ENCODE results near the gene TSN.
A peak's percentile ranks its signal among the peaks of the same experiment; 100 is the strongest.

The TSN gene

DNA sequence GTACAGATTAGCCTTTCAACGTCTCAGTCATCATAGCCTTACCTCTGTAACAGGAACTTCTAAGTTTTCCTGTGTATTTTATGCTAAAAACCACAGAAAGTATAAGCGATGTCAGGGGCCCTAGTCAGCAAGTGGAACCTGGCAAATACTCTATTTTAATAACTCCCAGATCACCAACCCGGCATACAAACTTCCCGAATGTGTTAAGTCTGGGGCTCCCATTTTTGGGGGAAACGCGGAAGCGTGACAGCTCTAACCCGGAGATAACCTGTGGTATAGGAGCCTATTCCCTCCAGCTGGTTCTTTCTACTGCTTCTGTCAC, 19.4 kb upstream of the TSN start:
- no peak for DNase-seq
- Histone ChIP-seq H3K4me3 (ENCODE audit: low read depth, low read length) (peak overlapping the region; percentile 98), H3K27me3 (replicated peaks) (no peaks in the 10 kb centered on the region), H3K27ac (peak overlapping the region; percentile 48), H3K36me3 (replicated peaks) (peaks cover 30% of the 10 kb centered on the region)
- TF ChIP-seq, protein P1, sequence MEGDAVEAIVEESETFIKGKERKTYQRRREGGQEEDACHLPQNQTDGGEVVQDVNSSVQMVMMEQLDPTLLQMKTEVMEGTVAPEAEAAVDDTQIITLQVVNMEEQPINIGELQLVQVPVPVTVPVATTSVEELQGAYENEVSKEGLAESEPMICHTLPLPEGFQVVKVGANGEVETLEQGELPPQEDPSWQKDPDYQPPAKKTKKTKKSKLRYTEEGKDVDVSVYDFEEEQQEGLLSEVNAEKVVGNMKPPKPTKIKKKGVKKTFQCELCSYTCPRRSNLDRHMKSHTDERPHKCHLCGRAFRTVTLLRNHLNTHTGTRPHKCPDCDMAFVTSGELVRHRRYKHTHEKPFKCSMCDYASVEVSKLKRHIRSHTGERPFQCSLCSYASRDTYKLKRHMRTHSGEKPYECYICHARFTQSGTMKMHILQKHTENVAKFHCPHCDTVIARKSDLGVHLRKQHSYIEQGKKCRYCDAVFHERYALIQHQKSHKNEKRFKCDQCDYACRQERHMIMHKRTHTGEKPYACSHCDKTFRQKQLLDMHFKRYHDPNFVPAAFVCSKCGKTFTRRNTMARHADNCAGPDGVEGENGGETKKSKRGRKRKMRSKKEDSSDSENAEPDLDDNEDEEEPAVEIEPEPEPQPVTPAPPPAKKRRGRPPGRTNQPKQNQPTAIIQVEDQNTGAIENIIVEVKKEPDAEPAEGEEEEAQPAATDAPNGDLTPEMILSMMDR (IDR thresholded peaks at IDR 0.05; ENCODE audit: low read depth, low read length, missing control alignments), result no peak
- in situ Hi-C loops (cut with HindIII; ENCODE audit: low pct_ligation_motif_present, low sequenced_read_pairs), result no loop called here

DNA sequence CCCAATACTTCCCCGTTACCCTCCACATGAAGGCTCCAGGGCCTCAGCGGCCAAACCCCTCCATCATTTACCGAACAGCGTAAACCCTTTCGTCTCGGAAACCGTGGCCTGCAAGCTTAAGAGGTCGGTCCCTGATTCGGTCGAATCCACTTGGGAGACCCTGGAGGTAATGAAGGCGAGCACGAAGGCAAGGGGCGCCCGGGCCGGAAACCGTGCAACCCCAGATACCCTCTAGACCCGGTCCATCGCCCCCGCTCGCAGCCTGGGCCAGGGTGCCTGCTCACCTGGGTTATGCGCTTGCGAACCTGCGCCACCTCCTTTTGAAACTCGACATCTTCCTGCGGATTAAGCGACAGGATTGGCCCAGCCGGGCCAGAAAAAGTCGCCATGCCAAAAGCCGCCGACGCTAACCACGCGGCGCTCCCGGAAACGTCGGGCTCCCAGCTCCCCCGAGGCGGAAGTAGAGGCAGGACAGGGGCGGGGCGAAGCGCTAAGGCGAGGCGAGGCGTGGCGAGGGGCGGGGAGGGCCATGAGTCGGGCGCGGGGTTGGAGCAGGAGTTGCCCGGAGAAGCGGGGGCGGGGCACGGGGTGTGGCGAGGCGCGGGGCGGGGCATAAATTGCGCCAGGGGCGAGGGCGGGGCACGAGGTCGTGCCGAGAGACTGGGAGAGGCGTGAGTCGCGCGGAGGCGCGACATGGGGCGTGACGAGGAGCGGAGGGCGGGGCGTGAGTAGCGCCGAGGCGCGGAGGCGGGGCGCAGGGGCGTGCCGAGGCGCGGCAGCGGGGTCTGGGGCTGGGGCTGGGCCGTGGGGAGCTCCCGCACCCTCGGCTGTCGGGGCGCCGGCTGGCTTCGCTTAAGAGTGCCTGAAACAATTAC, 18.8 kb upstream of the TSN start, which contains the start of gene NIFK:
NIFK (minus strand) TSS at position 414 of the 875 bp plus-strand sequence; CDS start at position 389, 25 bp downstream.
- Histone ChIP-seq H3K27me3 (replicated peaks) (no peaks in the 10 kb centered on the region), H3K4me3 (ENCODE audit: low read depth, low read length) (peak within 1 kb of the TSS; percentile 98), H3K27ac (peak within 1 kb of the TSS; percentile 55), H3K36me3 (replicated peaks) (peaks cover 28% of the 10 kb centered on the region)
- DNase-seq, result peak; percentile 97
- TF ChIP-seq, protein P1 (IDR thresholded peaks at IDR 0.05; ENCODE audit: low read depth, low read length, missing control alignments), result no peak
- in situ Hi-C loops (cut with HindIII; ENCODE audit: low pct_ligation_motif_present, low sequenced_read_pairs), result no loop called here

DNA sequence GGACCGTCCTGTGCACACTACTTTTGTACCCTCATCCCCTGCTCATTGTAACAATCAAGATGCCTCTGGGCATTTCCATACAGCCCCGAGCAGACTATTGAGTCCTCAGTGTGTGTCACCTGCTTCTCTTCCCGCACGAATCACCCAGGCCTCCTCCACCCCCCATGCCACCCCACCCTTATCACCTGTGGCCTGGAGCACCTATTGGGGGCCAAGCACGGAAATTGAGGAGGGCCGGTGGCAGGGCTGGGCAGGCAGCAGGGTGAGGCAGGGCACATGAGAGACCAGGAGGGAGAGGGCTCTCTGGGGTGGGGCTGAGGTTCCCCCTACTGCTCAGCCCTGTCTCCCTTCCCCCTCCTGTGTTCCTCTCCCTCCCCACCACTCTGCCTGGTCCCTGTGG, 14.5 kb upstream of the TSN start:
- TF ChIP-seq, protein P1 (IDR thresholded peaks at IDR 0.05; ENCODE audit: low read depth, low read length, missing control alignments), result no peak
- no peaks in the 10 kb centered on the region for H3K36me3 ChIP-seq (replicated peaks)
- in situ Hi-C loops (cut with HindIII; ENCODE audit: low pct_ligation_motif_present, low sequenced_read_pairs), result no loop called here
- no peak for DNase-seq
- H3K27ac ChIP-seq, result no peak overlapping the region
- no peaks in the 10 kb centered on the region for H3K27me3 ChIP-seq (replicated peaks)
- H3K4me3 ChIP-seq (ENCODE audit: low read depth, low read length), result no peak overlapping the region

DNA sequence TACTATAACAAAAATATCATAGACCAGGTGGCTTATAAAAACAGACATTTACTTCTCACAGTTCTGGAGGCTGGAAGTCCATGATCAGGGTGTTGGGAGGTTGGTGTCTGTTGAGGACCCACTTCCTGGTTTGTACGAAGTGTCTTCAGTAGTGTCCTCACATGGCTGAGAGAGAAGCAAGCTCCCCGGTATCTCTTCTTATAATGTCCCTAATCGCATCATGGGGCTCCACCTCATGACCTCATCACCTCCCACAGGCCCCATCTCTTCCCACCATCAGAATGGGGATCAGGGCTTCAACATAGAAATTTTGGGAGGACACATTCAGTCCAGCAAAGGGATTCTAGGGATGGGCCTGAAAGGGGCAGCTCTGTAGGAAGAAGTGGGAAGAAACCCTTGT, 14.0 kb upstream of the TSN start:
- Histone ChIP-seq H3K4me3 (ENCODE audit: low read depth, low read length) (no peak overlapping the region), H3K27me3 (replicated peaks) (no peaks in the 10 kb centered on the region), H3K36me3 (replicated peaks) (no peaks in the 10 kb centered on the region), H3K27ac (no peak overlapping the region)
- TF ChIP-seq, protein P1 (IDR thresholded peaks at IDR 0.05; ENCODE audit: low read depth, low read length, missing control alignments), result no peak
- no peak for DNase-seq
- in situ Hi-C loops (cut with HindIII; ENCODE audit: low pct_ligation_motif_present, low sequenced_read_pairs), result no loop called here

DNA sequence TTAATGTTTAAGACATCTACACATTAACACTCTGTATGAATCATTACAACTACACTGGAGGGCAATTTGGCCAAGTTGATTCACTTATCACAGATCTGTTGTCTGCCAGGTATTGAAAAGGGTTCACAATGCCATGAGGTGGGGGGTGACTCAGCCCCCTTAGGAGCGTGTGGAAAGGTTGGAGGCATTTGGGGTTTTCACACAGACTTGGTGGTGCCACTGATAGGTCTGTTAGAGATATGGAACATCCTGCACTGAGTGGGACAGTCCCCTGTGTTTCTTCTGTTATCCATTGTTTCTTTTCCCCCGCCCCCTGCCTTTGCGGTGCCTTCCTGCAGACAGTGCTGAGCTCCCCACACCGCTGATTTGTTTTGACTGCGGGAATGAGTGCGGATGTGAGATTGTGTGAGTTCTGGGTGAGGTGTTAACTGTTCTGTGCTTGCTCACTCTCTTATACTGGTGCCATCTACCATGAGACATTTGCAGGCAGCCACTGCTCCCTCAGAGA, 9.3 kb upstream of the TSN start:
- no peaks in the 10 kb centered on the region for H3K36me3 ChIP-seq (replicated peaks)
- H3K4me3 ChIP-seq (ENCODE audit: low read depth, low read length), result no peak overlapping the region
- H3K27ac ChIP-seq, result no peak overlapping the region
- H3K27me3 ChIP-seq (replicated peaks), result no peaks in the 10 kb centered on the region
- in situ Hi-C loops (cut with HindIII; ENCODE audit: low pct_ligation_motif_present, low sequenced_read_pairs), result no loop called here
- TF ChIP-seq, protein P1 (IDR thresholded peaks at IDR 0.05; ENCODE audit: low read depth, low read length, missing control alignments), result no peak
- no peak for DNase-seq
